ENCODE data around the gene ABCA2.

DNA sequence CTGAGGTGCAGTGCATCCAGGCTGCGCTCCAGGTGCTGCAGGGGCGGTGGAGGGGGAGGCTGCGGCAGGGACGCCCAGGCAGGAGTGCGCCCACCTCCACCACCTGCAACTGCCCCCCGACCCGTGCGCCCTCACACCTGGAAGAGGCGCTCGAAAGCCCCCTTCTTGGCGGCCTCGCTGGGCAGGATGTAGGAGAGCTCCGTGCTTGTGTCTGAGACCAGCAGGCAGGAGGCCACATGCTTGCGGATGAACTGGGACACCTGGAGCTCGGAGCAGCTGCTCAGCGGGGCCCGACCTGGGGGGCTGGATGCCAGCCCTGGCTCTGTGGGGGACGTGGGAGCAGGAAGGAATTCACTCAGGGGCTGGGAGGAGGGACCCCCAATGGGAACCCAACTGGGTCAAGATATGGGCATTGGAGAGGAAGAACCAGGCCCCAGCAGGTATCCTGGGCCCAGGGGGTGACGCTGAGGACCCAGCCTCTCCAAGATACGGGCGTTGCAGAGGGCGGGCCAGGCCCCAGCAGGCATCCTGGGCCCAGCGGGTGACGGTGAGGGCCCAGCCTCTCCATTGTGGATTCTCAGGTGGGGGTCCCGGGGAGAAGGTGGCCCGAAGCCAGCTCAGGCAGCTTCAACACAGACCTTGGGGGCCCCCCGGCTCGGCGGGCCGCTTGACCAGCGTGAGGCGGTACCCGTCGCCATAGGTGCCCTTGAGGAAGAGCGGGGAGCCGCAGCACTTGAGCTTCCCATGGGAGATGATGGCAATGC, 13.1 kb downstream of the ABCA2 start:
- no peak for TF ChIP-seq CTCF (IDR thresholded peaks at IDR 0.05)
- TF ChIP-seq POLR2A (IDR thresholded peaks at IDR 0.05) = no peak
